Stimulated activated CD8-positive, alpha-beta memory T cell treated with anti-CD3 and anti-CD28 coated beads, Interleukin-7, amount 100 ng/mL, for 4 hours (primary cell): ENCODE results near the gene GPC5.
"Not testable (repeated sequence)": the region's sequence is repeated elsewhere in the genome, so short reads cannot be mapped to it uniquely, and the experiment has no call there.

ENCODE experiments used
- DNase-seq, 2 donors: peaks; one replicate each; pipeline ENCODE4 v3.0.0-alpha.2; 2020; ENCODE audit warnings: low read depth in 2 of 2

Gene GPC5

GRCh38 chr13:92260363-92260762, 861.9 kb downstream of the GPC5 start:
- no peak for DNase-seq

DNA sequence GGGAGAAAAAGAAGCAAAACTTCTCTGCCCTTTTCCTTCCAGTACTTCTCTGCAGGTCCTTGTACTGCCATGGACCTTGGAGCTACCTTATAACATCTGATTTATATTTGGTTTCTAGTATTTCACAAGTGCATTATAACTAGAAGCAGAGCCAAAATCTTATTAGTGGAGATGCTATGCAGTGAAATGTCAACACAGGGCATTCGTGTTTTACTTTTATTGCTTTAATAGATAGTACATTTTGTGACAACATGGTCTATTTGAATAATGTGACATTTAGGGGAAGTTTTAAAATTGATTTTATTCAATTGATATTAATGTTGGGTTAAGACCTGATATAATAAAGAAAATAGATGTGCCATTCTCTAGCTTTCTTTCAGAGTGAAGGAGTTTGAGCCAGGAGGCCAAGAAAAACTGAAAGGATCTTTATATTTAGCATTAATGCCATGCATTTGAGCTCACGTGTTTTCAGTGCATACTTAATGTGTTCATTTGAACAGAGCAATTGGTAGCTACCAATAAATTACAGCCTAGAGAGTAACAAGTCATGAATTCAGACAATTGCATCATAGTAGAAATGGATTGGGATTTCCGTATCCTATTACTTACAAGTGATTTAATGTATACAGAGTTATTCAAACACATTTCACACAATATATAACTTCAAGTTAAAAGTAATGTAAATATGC, 863.8 kb downstream of the GPC5 start:
- no peak for DNase-seq

DNA sequence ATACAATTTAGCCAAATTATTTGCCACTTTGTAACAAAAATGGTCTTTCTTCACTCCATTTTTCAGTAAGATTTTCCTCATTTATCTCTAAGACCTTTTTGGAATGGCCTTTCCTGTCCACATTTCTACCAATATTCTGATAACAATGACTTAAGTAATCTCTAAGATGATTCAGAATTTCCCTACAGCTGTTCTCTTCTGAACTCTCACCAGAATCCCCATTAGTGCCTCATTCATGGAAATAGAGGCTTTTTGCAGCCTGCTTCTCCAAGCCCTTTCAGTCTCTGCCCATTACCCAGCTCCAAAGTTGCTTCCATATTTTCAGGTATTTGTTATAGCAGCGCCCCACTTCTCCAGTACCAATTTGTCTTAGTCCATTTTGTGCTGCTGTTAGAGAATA, 867.0 kb downstream of the GPC5 start:
- DNase-seq, result no peak

- DNase-seq, result no peak
These were observed 872.6 kb downstream of the GPC5 start for GRCh38 chr13:92270990-92271389.

- no peak for DNase-seq
These were observed 873.8 kb downstream of the GPC5 start for GRCh38 chr13:92272177-92272576.

DNA sequence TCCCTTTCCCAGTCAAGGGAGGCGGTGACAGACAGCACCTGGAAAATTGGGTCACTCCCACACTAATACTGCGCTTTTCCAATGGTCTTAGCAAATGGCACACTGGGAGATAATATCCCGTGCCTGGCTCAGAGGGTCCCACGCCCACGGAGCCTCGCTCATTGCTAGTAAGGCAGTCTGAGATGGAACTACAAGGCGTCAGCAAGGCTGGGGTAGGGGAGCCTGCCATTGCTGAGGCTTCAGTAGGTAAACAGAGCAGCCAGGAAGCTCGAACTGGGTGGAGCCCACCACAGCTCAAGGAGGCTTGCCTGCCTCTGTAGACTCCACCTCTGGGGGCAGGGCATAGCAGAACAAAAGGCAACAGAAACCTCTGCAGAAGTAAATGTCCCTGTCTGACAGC, 882.6 kb downstream of the GPC5 start:
- not testable (repeated sequence) for DNase-seq

GRCh38 chr13:92290718-92291307, 892.4 kb downstream of the GPC5 start:
- DNase-seq, result not testable (repeated sequence)

GRCh38 chr13:92294533-92294932, 896.1 kb downstream of the GPC5 start:
- DNase-seq, result not testable (repeated sequence)

GRCh38 chr13:92296154-92296671, 897.8 kb downstream of the GPC5 start:
- DNase-seq, result not testable (repeated sequence)

- no peak for DNase-seq
These were observed 899.8 kb downstream of the GPC5 start for GRCh38 chr13:92297971-92298942.

- no peak for DNase-seq
These were observed 902.2 kb downstream of the GPC5 start for GRCh38 chr13:92300651-92301050.

DNA sequence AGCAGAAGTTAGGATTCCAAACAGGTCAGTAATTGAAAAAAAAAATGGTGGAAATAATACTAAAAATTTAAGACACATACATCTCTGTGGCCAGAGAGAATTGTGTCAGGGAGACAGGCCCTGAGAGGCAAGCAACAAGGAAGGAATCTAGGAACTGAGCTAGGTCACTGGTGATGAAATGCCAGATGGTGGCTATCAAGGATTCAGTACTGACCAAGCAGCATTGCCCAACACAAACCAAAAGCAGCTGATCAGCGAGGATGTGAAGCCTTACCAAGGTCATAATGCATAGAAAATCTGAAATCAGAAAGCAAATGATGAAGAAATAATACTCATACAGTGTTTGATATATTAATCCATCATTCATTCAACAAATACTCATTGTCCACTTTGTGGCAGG, 905.0 kb downstream of the GPC5 start:
- no peak for DNase-seq

GRCh38 chr13:92307752-92308151, 909.3 kb downstream of the GPC5 start:
- DNase-seq, result no peak

DNA sequence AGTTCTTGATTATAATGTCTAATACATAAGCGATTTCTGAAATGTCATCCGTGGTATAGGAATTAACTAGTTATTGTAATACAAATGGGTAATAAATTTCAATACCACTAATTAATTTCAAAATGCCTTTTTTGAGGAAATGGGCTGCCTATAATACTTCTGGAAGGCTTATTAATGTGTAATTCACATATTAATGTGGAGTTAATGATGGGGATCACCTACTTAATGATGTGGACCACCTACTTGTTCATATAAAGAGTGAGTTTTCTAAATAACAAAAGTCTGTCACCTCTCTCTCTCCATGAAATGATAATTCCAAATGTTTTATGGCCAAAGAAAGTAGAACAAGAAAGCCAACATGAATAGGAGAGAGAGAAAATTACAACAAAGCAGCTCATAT, 914.4 kb downstream of the GPC5 start:
- no peak for DNase-seq

DNA sequence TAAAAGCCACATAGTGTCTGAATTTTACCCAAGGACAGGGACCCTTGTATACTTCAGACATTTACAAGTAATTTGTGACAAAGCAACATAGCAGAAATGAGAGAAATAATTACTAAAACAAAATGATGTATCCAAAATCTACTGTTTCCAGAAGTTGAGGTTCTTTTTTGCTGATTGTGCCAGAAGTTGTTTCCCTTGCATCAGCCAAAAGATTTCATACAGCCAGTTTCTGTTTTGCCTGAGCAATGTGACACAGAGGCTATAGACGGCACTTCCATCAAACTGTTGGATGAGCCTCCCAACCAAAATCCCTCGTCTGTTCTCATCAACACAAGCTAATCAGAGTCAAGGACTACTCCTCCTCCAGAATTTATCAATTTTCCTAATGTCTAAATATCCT, 915.0 kb downstream of the GPC5 start:
- no peak for DNase-seq

DNA sequence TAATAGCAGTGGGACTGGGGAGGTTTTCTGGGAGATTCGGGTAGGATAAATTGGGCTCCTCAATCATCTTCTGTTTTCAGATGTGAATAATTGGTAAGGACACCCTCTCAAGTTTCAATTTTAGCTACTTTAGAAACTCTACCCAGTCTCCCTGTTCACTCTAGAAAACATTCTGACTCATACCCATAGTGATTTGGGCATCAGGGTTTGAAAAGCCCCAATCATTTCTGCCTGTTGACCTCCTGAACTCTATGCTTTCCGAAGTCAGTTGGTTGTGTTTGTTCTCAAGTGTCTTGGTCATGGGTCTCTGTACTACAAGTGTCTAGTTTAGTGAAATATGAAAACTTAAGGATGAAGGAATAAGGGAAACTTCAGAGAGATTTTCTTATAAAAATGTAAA, 916.8 kb downstream of the GPC5 start:
- no peak for DNase-seq

- no peak for DNase-seq
These were observed 917.6 kb downstream of the GPC5 start for GRCh38 chr13:92316030-92316429.

DNA sequence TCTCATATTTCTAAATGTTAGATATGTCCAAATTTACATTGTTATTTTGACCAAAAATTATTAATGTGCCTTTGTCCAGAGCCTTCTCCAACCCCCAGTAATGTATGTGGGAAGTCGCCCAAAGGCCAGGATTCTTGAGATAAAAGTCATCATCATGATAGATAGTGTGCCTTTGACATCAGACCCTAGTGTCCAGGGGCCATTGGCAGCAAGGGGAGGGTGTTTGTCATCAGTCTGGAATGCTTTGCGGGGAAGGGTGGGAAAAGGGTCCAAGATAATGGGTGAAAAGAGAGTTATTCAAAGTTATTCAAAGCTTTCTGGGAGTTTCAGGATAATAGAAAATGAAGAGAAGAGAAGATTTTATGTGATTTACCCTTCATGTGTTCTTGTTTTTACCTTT, 918.6 kb downstream of the GPC5 start:
- no peak for DNase-seq

GRCh38 chr13:92320323-92320722, 921.9 kb downstream of the GPC5 start:
- DNase-seq, result no peak

DNA sequence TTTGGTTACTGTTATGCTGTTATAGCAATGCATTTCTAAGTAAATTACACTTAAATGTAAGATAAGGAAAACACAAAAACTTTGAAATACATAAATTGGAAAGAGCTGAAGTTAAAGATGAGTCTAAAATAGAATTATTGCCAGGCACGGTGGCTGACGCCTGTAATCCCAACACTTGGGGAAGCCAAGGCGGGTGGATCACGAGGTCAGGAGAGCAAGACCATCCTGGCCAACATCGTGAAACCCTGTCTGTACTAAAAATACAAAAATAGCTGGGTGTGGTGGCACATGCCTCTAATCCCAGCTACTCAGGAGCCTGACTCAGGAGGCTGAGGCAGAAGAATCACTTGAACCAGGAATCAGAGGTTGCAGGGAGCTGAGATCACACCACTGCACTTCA, 922.8 kb downstream of the GPC5 start:
- no peak for DNase-seq

- DNase-seq, result no peak
These were observed 947.2 kb downstream of the GPC5 start for GRCh38 chr13:92345627-92346026.

DNA sequence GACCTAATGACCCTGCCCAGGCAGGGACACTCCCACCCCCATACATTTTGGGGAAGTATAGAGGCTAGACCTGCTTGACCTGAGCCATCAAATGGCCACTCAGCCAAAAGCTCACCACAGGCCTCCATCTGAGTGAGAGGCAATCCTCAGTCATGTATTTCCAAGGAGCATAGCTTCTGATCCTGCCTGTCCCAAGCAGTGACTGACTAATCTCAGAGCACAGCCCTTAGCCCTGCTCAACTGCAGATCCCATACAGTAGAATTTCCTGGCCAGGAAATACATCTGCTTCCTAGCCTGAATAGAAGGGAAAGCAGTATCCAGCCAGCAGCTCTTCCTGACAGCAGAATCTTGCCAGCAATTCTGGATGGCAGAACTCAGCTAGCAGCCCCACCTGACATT, 947.6 kb downstream of the GPC5 start:
- no peak for DNase-seq
